OCI-LY7 (cell line): ENCODE measurements around the gene DYDC1. TPM values are rescaled to one million over a fixed set of nuclear protein-coding genes. Genes with fewer than 3 reads are reported as not detected.

ENCODE experiments used
- BruUV-seq: library from RNA; stranded (reverse); fragments of 400-500 nt; replicated peaks from 2 replicates; lab custom pipeline; 2021; lab: Mats Ljungman, UMichigan
- CTCF ChIA-PET: fragments of 300-600 bp; sonication (Branson Sonifier 250); formaldehyde crosslinking; loops from one replicate; lab custom pipeline; 2022; ENCODE audit warnings: antibody characterized with exemption; ENCODE audit not compliant: unreplicated experiment; lab: Charles Lee
- POLR2A ChIA-PET: fragments of 300-600 bp; sonication (Branson Sonifier 250); formaldehyde crosslinking; loops from one replicate; lab custom pipeline; 2022; ENCODE audit warnings: antibody characterized with exemption; lab: Charles Lee
- DNase-seq: peaks from one replicate; pipeline ENCODE4 v3.0.0-alpha.2; 2015; ENCODE audit warnings: low spot score
- H2AFZ ChIP-seq: fragments of 200-600 bp; sonication (generic), shearing (Covaris generic); 2 replicates; pipeline ENCODE4 v1.6.1; 2014; ENCODE audit warnings: mild to moderate bottlenecking, antibody characterized with exemption, low read length, moderate library complexity
- H3K27ac ChIP-seq: fragments of 200-600 bp; sonication (generic); 2 replicates; pipeline ENCODE4 v1.5.1; 2014; ENCODE audit warnings: mixed run types, low read depth, mild to moderate bottlenecking, moderate library complexity, low read length, inconsistent platforms; ENCODE audit not compliant: poor library complexity, severe bottlenecking
- H3K36me3 ChIP-seq: fragments of 200-600 bp; sonication (generic); 2 replicates; pipeline ENCODE4 v1.6.1; 2014; ENCODE audit warnings: mild to moderate bottlenecking, antibody characterized with exemption, low read length, moderate library complexity, mixed read lengths; ENCODE audit not compliant: insufficient read depth
- H3K4me1 ChIP-seq: fragments of 200-600 bp; sonication (generic); 2 replicates; pipeline ENCODE4 v1.5.1; 2014; ENCODE audit warnings: mild to moderate bottlenecking, low read length; ENCODE audit not compliant: insufficient read depth, poor library complexity, severe bottlenecking
- H3K4me2 ChIP-seq: fragments of 200-600 bp; sonication (generic); 2 replicates; pipeline ENCODE4 v1.6.1; 2014; ENCODE audit warnings: mild to moderate bottlenecking, low read length
- H3K4me3 ChIP-seq: fragments of 200-600 bp; sonication (generic); 2 replicates; pipeline ENCODE4 v1.5.1; 2014; ENCODE audit warnings: mild to moderate bottlenecking, low read depth, low read length; ENCODE audit not compliant: poor library complexity, severe bottlenecking
- H3K79me2 ChIP-seq: fragments of 200-600 bp; sonication (generic); 2 replicates; pipeline ENCODE4 v1.6.1; 2016; ENCODE audit warnings: low read depth, mild to moderate bottlenecking, low read length, moderate library complexity, mixed read lengths; ENCODE audit not compliant: insufficient read depth
- H3K9me2 ChIP-seq: fragments of 200-600 bp; sonication (generic); 2 replicates; pipeline ENCODE4 v1.6.1; 2016; ENCODE audit warnings: mild to moderate bottlenecking, low read length, mixed read lengths; ENCODE audit not compliant: insufficient read depth
- H3K9me3 ChIP-seq: fragments of 200-600 bp; sonication (generic); 2 replicates; pipeline ENCODE4 v1.6.1; 2014; ENCODE audit warnings: mild to moderate bottlenecking, mixed run types, low read length, mixed read lengths
- H4K20me1 ChIP-seq: fragments of 200-600 bp; sonication (generic); 2 replicates; pipeline ENCODE4 v1.6.1; 2014; ENCODE audit warnings: mild to moderate bottlenecking, antibody characterized with exemption, low read length, moderate library complexity, mixed read lengths; ENCODE audit not compliant: insufficient read depth
- EZH2phosphoT487 ChIP-seq: fragments of 200-600 bp; sonication (generic); IDR thresholded peaks from 2 replicates; pipeline ENCODE4 v1.6.1; 2018; ENCODE audit warnings: low read depth, borderline replicate concordance, mild to moderate bottlenecking, mixed run types, antibody characterized with exemption, low read length, moderate library complexity, mixed read lengths
- intact Hi-C: fragments of 100-400 bp; cut with micrococcal nuclease; formaldehyde crosslinking; loops from one replicate; pipeline ENCODE4 v1.10.0; 2022; ENCODE audit not compliant: unreplicated experiment
- total RNA-seq, 2 experiments: library from RNA; depleted of rRNA in 1 of 2; stranded (reverse); fragments of >200 nt in 1 of 2; shearing (Covaris generic) in 1 of 2; gene quantifications; 2 replicates each; pipeline ENCODE4 v1.2.3, GENCODE V29; 2014 to 2022
- TF ChIP-seq, protein P1 (sequence below): fragments of 200-600 bp; sonication (generic); conservative IDR thresholded peaks from 2 replicates; pipeline ENCODE4 v1.5.1; 2014; ENCODE audit warnings: mild to moderate bottlenecking, antibody characterized with exemption, low read length, moderate library complexity, mixed read lengths

The DYDC1 gene
- total RNA-seq, 2 experiments from 2014 or later: not detected

DNA sequence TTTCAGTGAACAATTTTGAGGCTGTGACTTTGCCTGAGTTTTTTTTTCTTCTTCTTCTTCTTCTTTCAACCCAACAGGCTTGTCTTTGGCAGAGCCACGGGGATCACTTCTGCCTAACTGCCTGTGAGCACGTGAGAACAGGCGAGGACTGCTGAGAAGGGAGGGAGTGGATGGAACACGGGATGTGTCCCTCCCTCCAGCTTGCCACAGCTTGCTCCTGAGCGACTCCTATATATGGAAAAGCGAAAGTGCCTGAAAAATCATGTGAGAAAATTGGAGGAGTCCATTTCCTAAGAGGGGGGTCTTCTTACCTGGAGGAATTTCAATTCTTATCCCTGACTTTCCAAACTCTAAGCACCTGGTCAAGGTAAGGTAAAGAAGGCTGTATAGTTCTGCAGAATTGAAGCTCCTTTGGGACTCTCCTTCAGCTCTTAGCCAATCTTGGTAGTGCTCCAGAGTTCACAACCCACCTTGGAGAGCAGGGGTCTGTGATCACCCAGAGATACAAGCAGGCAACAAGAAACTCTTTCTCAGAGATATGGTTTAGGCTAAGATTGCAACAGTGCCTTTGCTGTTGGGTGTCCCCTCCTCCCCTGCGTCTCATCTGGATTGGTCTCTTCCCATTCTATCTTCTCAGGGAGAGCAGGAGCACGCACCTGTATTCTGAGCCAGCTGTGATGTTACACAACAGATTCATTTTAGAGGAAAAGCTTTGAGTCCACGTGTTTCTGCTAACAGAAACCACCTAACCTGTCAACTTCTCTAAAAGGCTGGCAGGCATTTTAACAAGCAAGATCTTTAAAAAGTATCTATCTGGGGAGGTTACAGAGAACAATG, 66.9 kb downstream of the DYDC1 start, which contains the start of gene MAT1A:
Gene MAT1A, minus strand, starts transcription at position 208 of the 837 bp plus-strand sequence. CDS start 235 bp downstream, outside the sequence.
- BruUV-seq: no TSS peak
- CTCF ChIA-PET: no interaction called here
- POLR2A ChIA-PET: no interaction called here

DNA sequence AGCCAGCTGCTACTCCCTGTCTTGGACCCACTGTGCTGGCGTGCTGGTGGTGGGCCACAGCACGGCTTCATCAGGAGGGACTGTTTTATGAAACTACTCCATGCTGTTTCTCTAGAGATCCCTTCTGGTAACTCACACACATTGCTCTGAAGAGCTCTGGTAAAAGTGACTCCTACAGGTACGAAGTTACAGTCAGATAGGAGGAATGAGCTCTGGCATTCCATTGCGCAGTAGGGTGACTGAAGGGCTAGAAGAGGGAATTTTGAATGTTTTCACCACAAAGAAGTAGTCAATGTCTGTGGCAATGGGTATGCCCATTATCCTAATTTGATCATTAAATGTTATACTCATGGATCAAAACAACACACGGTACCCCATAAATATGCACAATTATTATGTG, 67.7 kb downstream of the DYDC1 start:
- H3K9me3 ChIP-seq: no peaks in the 10 kb centered on the region
- H3K36me3 ChIP-seq: no peaks in the 10 kb centered on the region
- no peak overlapping the region for H3K27ac ChIP-seq
- no peak overlapping the region for H3K4me3 ChIP-seq
- no TSS peak for BruUV-seq
- no peak for TF ChIP-seq EZH2phosphoT487
- TF ChIP-seq, protein P1, sequence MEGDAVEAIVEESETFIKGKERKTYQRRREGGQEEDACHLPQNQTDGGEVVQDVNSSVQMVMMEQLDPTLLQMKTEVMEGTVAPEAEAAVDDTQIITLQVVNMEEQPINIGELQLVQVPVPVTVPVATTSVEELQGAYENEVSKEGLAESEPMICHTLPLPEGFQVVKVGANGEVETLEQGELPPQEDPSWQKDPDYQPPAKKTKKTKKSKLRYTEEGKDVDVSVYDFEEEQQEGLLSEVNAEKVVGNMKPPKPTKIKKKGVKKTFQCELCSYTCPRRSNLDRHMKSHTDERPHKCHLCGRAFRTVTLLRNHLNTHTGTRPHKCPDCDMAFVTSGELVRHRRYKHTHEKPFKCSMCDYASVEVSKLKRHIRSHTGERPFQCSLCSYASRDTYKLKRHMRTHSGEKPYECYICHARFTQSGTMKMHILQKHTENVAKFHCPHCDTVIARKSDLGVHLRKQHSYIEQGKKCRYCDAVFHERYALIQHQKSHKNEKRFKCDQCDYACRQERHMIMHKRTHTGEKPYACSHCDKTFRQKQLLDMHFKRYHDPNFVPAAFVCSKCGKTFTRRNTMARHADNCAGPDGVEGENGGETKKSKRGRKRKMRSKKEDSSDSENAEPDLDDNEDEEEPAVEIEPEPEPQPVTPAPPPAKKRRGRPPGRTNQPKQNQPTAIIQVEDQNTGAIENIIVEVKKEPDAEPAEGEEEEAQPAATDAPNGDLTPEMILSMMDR: no peak
- POLR2A ChIA-PET: no interaction called here
- H3K4me2 ChIP-seq: no peak overlapping the region
- no peak overlapping the region for H2AFZ ChIP-seq
- no peaks in the 10 kb centered on the region for H4K20me1 ChIP-seq
- H3K79me2 ChIP-seq: no peaks in the 10 kb centered on the region
- no peaks in the 10 kb centered on the region for H3K4me1 ChIP-seq
- DNase-seq: no peak
- intact Hi-C loops: no loop called here
- CTCF ChIA-PET: no interaction called here
- H3K9me2 ChIP-seq: no peaks in the 10 kb centered on the region

More for the DNA sequence above, 66.9 kb downstream of the DYDC1 start, which contains the start of gene MAT1A:
- intact Hi-C loops: no loop called here
- no peaks in the 10 kb centered on the region for H4K20me1 ChIP-seq
- DNase-seq: no peak
- TF ChIP-seq, protein P1: no peak
- no peak for TF ChIP-seq EZH2phosphoT487
- no peaks in the 10 kb centered on the region for H3K79me2 ChIP-seq
- H3K9me2 ChIP-seq: no peaks in the 10 kb centered on the region
- H3K9me3 ChIP-seq: no peaks in the 10 kb centered on the region
- H3K27ac ChIP-seq: no peak within 1 kb of the TSS
- no peak within 1 kb of the TSS for H3K4me3 ChIP-seq
- H2AFZ ChIP-seq: no peak within 1 kb of the TSS
- H3K4me1 ChIP-seq: no peaks in the 10 kb centered on the region
- no peaks in the 10 kb centered on the region for H3K36me3 ChIP-seq
- no peak within 1 kb of the TSS for H3K4me2 ChIP-seq

Other genes starting within 250 kb of the DYDC1 start
- not detected in 2 replicates for gene PLAC9, start 224.0 kb downstream of the DYDC1 start, total RNA-seq (2014; rRNA removed; shearing (Covaris generic))
- not detected in 2 replicates for gene PLAC9, start 224.0 kb downstream of the DYDC1 start, total RNA-seq (2022)
- gene ANXA11, start 151.2 kb downstream of the DYDC1 start, total RNA-seq (2014; rRNA removed; shearing (Covaris generic)): 87.8 and 93.9 TPM in 2 replicates
- gene ANXA11, start 151.2 kb downstream of the DYDC1 start, total RNA-seq (2022): 164 and 199 TPM in 2 replicates
- gene MAT1A, start 67.1 kb downstream of the DYDC1 start, total RNA-seq (2014; rRNA removed; shearing (Covaris generic)): not detected in 2 replicates
- gene MAT1A, start 67.1 kb downstream of the DYDC1 start, total RNA-seq (2022): not detected in 2 replicates
- gene DYDC2, start within 50 bp of the DYDC1 start, total RNA-seq (2014; rRNA removed; shearing (Covaris generic)): not detected in 2 replicates
- gene DYDC2, start within 50 bp of the DYDC1 start, total RNA-seq (2022): not detected in 2 replicates
- not detected in 2 replicates for gene PRXL2A, start 51.8 kb upstream of the DYDC1 start, total RNA-seq (2014; rRNA removed; shearing (Covaris generic))
- gene PRXL2A, start 51.8 kb upstream of the DYDC1 start, total RNA-seq (2022): not detected in 2 replicates
- gene TSPAN14, start 97.6 kb upstream of the DYDC1 start, total RNA-seq (2014; rRNA removed; shearing (Covaris generic)): 15.5 and 17.0 TPM in 2 replicates
- gene TSPAN14, start 97.6 kb upstream of the DYDC1 start, total RNA-seq (2022): 33.4 and 33.6 TPM in 2 replicates
- gene SH2D4B, start 181.1 kb upstream of the DYDC1 start, total RNA-seq (2014; rRNA removed; shearing (Covaris generic)): 0.03 TPM in 1 of 2 replicates, not detected in the other
- gene SH2D4B, start 181.1 kb upstream of the DYDC1 start, total RNA-seq (2022): not detected in 2 replicates